ENCODE data around the gene KICS2. TPM values are rescaled to one million over a fixed set of nuclear protein-coding genes. Genes with fewer than 3 reads are reported as not detected.
"Not testable (repeated sequence)": the region's sequence is repeated elsewhere in the genome, so short reads cannot be mapped to it uniquely, and the experiment has no call there.

Gene KICS2
- total and polyA plus RNA-seq, 10 donors = 6.6 to 26.2 (median 13.7) TPM

DNA sequence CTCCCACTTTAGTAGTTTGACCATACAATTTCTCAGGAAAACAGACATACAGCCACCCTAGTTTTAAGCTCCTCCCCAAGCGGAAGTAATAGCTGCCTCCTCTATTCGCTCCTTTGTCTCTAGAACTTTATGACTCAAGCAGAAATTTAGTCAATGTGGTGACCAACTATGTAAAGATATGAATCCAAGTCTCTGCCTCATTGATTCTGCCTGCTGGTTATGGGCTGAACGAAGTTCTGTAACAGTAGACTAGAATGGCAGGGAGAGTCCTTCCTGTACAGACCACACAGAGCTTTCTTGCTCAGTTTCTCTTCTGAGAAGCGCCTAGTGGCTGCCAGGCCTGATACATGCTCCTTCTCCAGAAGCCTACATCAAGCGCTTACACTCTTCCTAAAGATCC lies 19.1 kb downstream of the KICS2 start:
- no peaks in the 10 kb centered on the region for H3K9me3 ChIP-seq
- H3K27me3 ChIP-seq (replicated peaks in 1 of 7) = no peaks in the 10 kb centered on the region
- no peak for DNase-seq
- intact Hi-C loops (cut with DNase I; ENCODE audit: low total_unique reads) = no loop called here
- no peak for TF ChIP-seq POLR2AphosphoS5 (IDR thresholded peaks at IDR 0.05)
- TF ChIP-seq POLR2A (IDR thresholded peaks at IDR 0.05) = no peak
- TF ChIP-seq, protein P1, sequence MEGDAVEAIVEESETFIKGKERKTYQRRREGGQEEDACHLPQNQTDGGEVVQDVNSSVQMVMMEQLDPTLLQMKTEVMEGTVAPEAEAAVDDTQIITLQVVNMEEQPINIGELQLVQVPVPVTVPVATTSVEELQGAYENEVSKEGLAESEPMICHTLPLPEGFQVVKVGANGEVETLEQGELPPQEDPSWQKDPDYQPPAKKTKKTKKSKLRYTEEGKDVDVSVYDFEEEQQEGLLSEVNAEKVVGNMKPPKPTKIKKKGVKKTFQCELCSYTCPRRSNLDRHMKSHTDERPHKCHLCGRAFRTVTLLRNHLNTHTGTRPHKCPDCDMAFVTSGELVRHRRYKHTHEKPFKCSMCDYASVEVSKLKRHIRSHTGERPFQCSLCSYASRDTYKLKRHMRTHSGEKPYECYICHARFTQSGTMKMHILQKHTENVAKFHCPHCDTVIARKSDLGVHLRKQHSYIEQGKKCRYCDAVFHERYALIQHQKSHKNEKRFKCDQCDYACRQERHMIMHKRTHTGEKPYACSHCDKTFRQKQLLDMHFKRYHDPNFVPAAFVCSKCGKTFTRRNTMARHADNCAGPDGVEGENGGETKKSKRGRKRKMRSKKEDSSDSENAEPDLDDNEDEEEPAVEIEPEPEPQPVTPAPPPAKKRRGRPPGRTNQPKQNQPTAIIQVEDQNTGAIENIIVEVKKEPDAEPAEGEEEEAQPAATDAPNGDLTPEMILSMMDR (IDR thresholded peaks at IDR 0.05 in 8 of 11, conservative IDR thresholded peaks at IDR 0.05 in 3 of 11) = no peak
- no peak overlapping the region for H3K4me3 ChIP-seq
- H3K27ac ChIP-seq = no peak overlapping the region
- H3K4me1 ChIP-seq = no peaks in the 10 kb centered on the region
- 86 to 97% (median 91%) methylated on average over 5 of the region's 5 CpGs for WGBS, 5 donors
- H3K36me3 ChIP-seq = peaks cover 0 to 52% (median 7%) of the 10 kb centered on the region in 6 donors

DNA sequence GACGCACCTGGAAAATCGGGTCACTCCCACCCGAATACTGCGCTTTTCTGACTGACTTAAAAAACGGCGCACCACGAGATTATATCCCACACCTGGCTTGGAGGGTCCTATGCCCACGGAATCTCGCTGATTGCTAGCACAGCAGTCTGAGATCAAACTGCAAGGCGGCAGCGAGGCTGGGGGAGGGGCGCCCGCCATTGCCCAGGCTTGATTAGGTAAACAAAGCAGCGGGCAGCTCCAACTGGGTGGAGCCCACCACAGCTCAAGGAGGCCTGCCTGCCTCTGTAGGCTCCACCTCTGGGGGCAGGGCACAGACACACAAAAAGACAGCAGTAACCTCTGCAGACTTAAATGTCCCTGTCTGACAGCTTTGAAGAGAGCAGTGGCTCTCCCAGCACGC lies 26.3 kb downstream of the KICS2 start:
- H3K9me3 ChIP-seq; H3K27ac ChIP-seq; H3K4me3 ChIP-seq; DNase-seq; intact Hi-C loops (cut with DNase I; ENCODE audit: low total_unique reads); H3K4me1 ChIP-seq; H3K27me3 ChIP-seq (replicated peaks in 1 of 7): not testable (repeated sequence)
- WGBS, 5 donors = 75 to 94% (median 89%) methylated on average over 5 to 13 of the region's 15 CpGs
- peaks cover 0 to 34% (median 17%) of the 10 kb centered on the region in 6 donors for H3K36me3 ChIP-seq

DNA sequence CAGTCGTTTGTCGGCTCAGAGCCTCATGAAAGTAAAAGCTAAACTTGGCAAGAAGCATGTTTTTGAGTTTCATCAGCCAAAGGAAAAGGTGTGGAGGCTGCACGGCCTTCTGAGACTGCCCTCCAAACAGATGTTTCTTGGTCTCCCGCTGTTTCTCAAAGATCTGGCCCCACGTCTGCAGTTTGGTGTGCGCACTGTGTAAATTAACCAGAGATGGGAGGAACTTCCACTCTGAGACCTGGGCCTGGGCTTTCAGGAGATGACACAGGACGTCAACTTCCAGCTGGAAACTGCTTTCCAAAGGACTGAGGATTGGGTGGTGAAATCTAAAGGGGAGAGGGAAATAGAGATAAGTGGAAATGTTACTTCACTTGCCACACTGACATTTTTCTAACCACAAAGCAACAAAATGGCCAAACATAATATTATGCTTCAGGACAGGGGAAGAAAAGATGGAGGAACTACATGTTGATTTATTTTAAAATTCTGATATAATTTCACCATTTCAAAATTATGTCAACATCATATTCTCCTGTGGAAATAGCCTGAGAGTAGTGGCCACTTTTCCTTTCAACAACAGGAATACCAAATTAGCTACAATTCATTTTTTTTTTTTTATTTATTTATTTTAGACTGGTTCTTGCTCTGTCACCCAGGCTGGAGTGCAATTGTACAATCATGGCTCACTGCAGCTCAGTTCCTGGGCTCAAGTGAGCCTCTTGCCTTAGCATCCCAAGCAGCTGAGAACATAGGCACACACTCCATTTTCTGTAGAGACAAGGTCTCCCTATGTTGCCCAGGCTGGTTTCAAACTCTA lies 27.6 kb downstream of the KICS2 start:
- no peaks in the 10 kb centered on the region for H3K27me3 ChIP-seq (replicated peaks in 1 of 7)
- no peak overlapping the region for H3K27ac ChIP-seq
- peaks cover 0 to 34% (median 17%) of the 10 kb centered on the region in 6 donors for H3K36me3 ChIP-seq
- H3K4me3 ChIP-seq = no peak overlapping the region
- no peaks in the 10 kb centered on the region for H3K9me3 ChIP-seq
- TF ChIP-seq POLR2A (IDR thresholded peaks at IDR 0.05) (no peak), POLR2AphosphoS5 (IDR thresholded peaks at IDR 0.05) (no peak)
- TF ChIP-seq, protein P1 (IDR thresholded peaks at IDR 0.05 in 8 of 11, conservative IDR thresholded peaks at IDR 0.05 in 3 of 11) = no peak
- intact Hi-C loops (cut with DNase I; ENCODE audit: low total_unique reads) = no loop called here
- no peak for DNase-seq
- WGBS, 5 donors = 77 to 88% (median 85%) methylated on average over 7 of the region's 7 CpGs
- no peaks in the 10 kb centered on the region for H3K4me1 ChIP-seq

DNA sequence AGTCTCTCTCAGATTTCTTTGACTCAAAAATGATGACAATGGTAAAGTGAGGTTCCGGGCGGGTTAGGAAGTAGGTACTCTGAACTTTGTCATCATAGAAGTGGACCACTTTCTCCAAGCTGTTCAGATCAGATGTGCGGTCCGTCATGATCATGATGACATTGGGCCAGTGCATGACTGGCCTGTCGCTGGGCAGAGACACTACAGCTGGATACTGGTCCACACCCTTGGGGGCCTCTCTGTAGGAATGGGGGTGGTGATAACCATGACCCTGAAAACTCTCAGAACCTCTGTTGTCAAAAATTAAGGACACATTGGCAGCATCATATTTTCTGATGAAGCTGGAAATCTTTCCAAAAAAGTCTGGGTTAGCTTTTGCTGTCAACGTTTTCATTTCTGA lies 28.2 kb downstream of the KICS2 start:
- no peak for DNase-seq
- Histone ChIP-seq H3K9me3 (no peaks in the 10 kb centered on the region), H3K36me3 (peaks cover 0 to 34% (median 17%) of the 10 kb centered on the region in 6 donors), H3K27me3 (replicated peaks in 1 of 7) (no peaks in the 10 kb centered on the region), H3K27ac (no peak overlapping the region), H3K4me3 (no peak overlapping the region), H3K4me1 (no peaks in the 10 kb centered on the region)
- TF ChIP-seq, protein P1 (IDR thresholded peaks at IDR 0.05 in 8 of 11, conservative IDR thresholded peaks at IDR 0.05 in 3 of 11) = no peak
- TF ChIP-seq POLR2AphosphoS5 (IDR thresholded peaks at IDR 0.05) (no peak), POLR2A (IDR thresholded peaks at IDR 0.05) (no peak)
- intact Hi-C loops (cut with DNase I; ENCODE audit: low total_unique reads) = no loop called here
- WGBS, 5 donors = 90 to 97% (median 92%) methylated on average over 6 of the region's 6 CpGs

All from spleen (tissue), 11 donors.